ENCODE results near the gene MKLN1. TPM values are rescaled to one million over a fixed set of nuclear protein-coding genes. Genes with fewer than 3 reads are reported as not detected.

MKLN1 gene
- total and polyA plus RNA-seq, 7 donors: 14.7 to 70.8 (median 42.9) TPM

DNA sequence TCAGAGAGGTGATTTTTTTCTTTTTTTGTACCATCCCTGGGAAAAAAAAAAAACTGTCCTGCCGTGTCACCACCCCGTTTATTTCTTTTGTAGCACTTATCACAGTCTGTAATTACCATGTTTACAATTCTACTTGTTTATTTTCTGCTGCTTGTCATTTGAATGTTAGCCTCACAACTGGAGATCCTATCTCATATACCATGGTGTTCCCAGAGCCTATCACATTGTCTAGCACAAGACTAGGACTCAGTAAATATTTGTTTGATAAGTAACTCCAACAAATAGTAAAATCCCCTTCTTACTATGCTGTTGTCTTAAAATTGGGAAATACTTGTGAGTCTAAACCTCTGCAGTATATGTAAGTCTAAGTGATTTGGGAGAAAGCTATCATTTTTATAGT lies 36.0 kb downstream of the MKLN1 start:
- 45 to 66% (median 57%) methylated on average over 2 of the region's 2 CpGs for WGBS, 3 donors
- Histone ChIP-seq H3K27ac (no peak overlapping the region), H3K9me3 (no peaks in the 10 kb centered on the region), H3K4me3 (no peak overlapping the region), H3K4me1 (peaks cover 92% of the 10 kb centered on the region), H3K27me3 (ENCODE audit: insufficient read depth in 3 of 3, low read length in 2 of 3) (no peaks in the 10 kb centered on the region), H3K36me3 (ENCODE audit: insufficient read depth in 1 of 2, low read depth in 1 of 2) (no peaks in the 10 kb centered on the region)
- ATAC-seq: no peak
- no peak for TF ChIP-seq CTCF (IDR thresholded peaks at IDR 0.05)
- DNase-seq: no peak
- intact Hi-C loops (cut with DNase I): no loop called here

GRCh38 chr7:131364767-131365344 lies 37.2 kb downstream of the MKLN1 start:
- Histone ChIP-seq H3K27ac (no peak overlapping the region), H3K4me3 (no peak overlapping the region), H3K36me3 (ENCODE audit: insufficient read depth in 1 of 2, low read depth in 1 of 2) (no peaks in the 10 kb centered on the region), H3K9me3 (no peaks in the 10 kb centered on the region), H3K4me1 (peaks cover 83% of the 10 kb centered on the region), H3K27me3 (ENCODE audit: insufficient read depth in 3 of 3, low read length in 2 of 3) (no peaks in the 10 kb centered on the region)
- ATAC-seq: no peak
- 93 to 95% (median 95%) methylated on average over 4 of the region's 4 CpGs for WGBS, 3 donors
- no peak for TF ChIP-seq CTCF (IDR thresholded peaks at IDR 0.05)
- intact Hi-C loops (cut with DNase I): no loop called here
- DNase-seq: no peak

- H3K4me1 ChIP-seq: peaks cover 78% of the 10 kb centered on the region
- intact Hi-C loops (cut with DNase I): no loop called here
These were observed 38.2 kb downstream of the MKLN1 start for GRCh38 chr7:131365838-131366237.

DNA sequence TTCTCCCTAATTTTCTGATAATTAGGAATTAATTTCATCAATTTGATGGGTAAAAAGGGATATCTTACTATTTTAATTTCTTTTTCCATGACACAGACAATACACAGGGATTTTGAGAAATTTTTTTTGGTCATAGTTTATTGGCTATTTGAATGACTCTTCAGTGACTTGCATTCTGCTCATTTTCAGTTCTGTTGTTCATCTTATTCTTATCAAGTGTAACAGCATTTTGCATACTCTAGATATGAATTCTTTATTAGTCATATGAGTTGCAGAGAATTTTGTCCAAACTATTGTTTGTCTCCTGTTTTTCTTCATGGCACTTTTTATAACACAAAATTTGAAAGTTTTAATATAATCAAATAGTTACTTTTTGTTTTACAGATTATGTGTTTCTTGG lies 41.7 kb downstream of the MKLN1 start:
- H3K27me3 ChIP-seq (ENCODE audit: insufficient read depth in 3 of 3, low read length in 2 of 3): no peaks in the 10 kb centered on the region
- intact Hi-C loops (cut with DNase I): no loop called here
- no peaks in the 10 kb centered on the region for H3K9me3 ChIP-seq
- no peak for ATAC-seq
- TF ChIP-seq CTCF (IDR thresholded peaks at IDR 0.05): no peak
- H3K36me3 ChIP-seq (ENCODE audit: insufficient read depth in 1 of 2, low read depth in 1 of 2): no peaks in the 10 kb centered on the region
- H3K4me1 ChIP-seq: peaks cover 70% of the 10 kb centered on the region
- H3K4me3 ChIP-seq: no peak overlapping the region
- DNase-seq: no peak
- H3K27ac ChIP-seq: no peak overlapping the region

More at GRCh38 chr7:131365838-131366237, 38.2 kb downstream of the MKLN1 start:
- no peak overlapping the region for H3K4me3 ChIP-seq
- ATAC-seq (peak in 3 of 4 donors; percentile 37 to 63 (median 50)), DNase-seq (no peak)
- no peak overlapping the region for H3K27ac ChIP-seq
- H3K36me3 ChIP-seq (ENCODE audit: insufficient read depth in 1 of 2, low read depth in 1 of 2): no peaks in the 10 kb centered on the region
- no peaks in the 10 kb centered on the region for H3K9me3 ChIP-seq
- TF ChIP-seq CTCF (IDR thresholded peaks at IDR 0.05): no peak
- H3K27me3 ChIP-seq (ENCODE audit: insufficient read depth in 3 of 3, low read length in 2 of 3): no peaks in the 10 kb centered on the region
- WGBS, 3 donors: 8 to 19% (median 11%) methylated on average over 3 of the region's 3 CpGs

- peaks cover 66% of the 10 kb centered on the region for H3K4me1 ChIP-seq
- H3K4me3 ChIP-seq: no peak overlapping the region
- H3K36me3 ChIP-seq (ENCODE audit: insufficient read depth in 1 of 2, low read depth in 1 of 2): no peaks in the 10 kb centered on the region
- no peak for DNase-seq
- no peak for ATAC-seq
- H3K27ac ChIP-seq: no peak overlapping the region
- no peaks in the 10 kb centered on the region for H3K27me3 ChIP-seq (ENCODE audit: insufficient read depth in 3 of 3, low read length in 2 of 3)
- WGBS, 3 donors: 87 to 97% (median 93%) methylated on average over 1 of the region's 1 CpG
- no peak for TF ChIP-seq CTCF (IDR thresholded peaks at IDR 0.05)
- intact Hi-C loops (cut with DNase I): no loop called here
- H3K9me3 ChIP-seq: no peaks in the 10 kb centered on the region
These were observed 42.9 kb downstream of the MKLN1 start for GRCh38 chr7:131370523-131370968.
